K562 (cell line): ENCODE measurements around the gene PPP1R37. TPM values are rescaled to one million over a fixed set of nuclear protein-coding genes. Genes with fewer than 3 reads are reported as not detected.

Experiments used
- ATAC-seq: fragments of 200-7000 bp; cut with Tn5 transposase; 3 replicates; pipeline ENCODE4 v1.9.1; 2020; ENCODE audit warnings: moderate library complexity
- BruUV-seq: library from RNA; stranded (reverse); fragments of 400-500 nt; replicated peaks from 2 replicates; lab custom pipeline; 2021; lab: Mats Ljungman, UMichigan
- CTCF ChIA-PET: fragments of 300-600 bp; formaldehyde crosslinking; extraction: SDS; loops from one replicate; lab custom pipeline; 2021; ENCODE audit warnings: low intra/inter-chr PET ratio; lab: Yijun Ruan, JAX
- POLR2A ChIA-PET: fragments of 300-600, 350-650 bp; sonication (Branson Sonifier 250); formaldehyde crosslinking; extraction: SDS; loops from one replicate; lab custom pipeline; 2021; ENCODE audit warnings: antibody characterized with exemption, inconsistent platforms; lab: Yijun Ruan, JAX
- DNase-seq, 4 experiments: peaks; one replicate each; pipeline versions ENCODE4 v3.0.0 to v3.0.0-alpha.2; 2011 to 2018; ENCODE audit warnings: low spot score in 3 of 4, mixed read lengths in 3 of 4; ENCODE audit errors: extremely low read depth in 1 of 4
- FAIRE-seq: peaks from 2 replicates; lab custom pipeline; 2011; peaks lifted over from hg19 to GRCh38; lab: Jason Lieb, UNC
- H2AFZ ChIP-seq: 2 replicates; pipeline ENCODE4 v1.6.0; 2011; ENCODE audit warnings: low read depth, low read length, control low read depth, inconsistent platforms
- H3K27ac ChIP-seq: fragments of 200-600 bp; 3 replicates; pipeline ENCODE4 v1.8.0; 2011; ENCODE audit warnings: low read depth, mild to moderate bottlenecking, control low read depth, inconsistent platforms, low read length, moderate library complexity, mixed read lengths; ENCODE audit errors: extremely low read depth
- H3K27me3 ChIP-seq, 2 experiments: fragments of 300-600 bp in 1 of 2; 2 replicates in 1 of 2; 3 replicates in 1 of 2; pipeline versions ENCODE4 v1.6.0 to v1.8.0; 2011; ENCODE audit warnings: inconsistent platforms in 2 of 2, low read length in 2 of 2, mild to moderate bottlenecking in 1 of 2, mixed read lengths in 1 of 2, moderate library complexity in 1 of 2; ENCODE audit not compliant: control insufficient read depth in 2 of 2, insufficient read depth in 2 of 2
- H3K36me3 ChIP-seq: fragments of 300-600 bp; 3 replicates; pipeline ENCODE4 v1.8.0; 2011; ENCODE audit warnings: mild to moderate bottlenecking, low read length, inconsistent platforms; ENCODE audit not compliant: control insufficient read depth, insufficient read depth
- H3K4me1 ChIP-seq, 2 experiments: fragments of 200-600 bp in 1 of 2; replicated peaks in 1 of 2; 2 replicates in 1 of 2; 3 replicates in 1 of 2; pipeline versions ENCODE4 v1.5.1 to v1.8.0; 2011; ENCODE audit warnings: inconsistent platforms in 2 of 2, low read length in 2 of 2, mild to moderate bottlenecking in 1 of 2, mixed read lengths in 1 of 2, moderate library complexity in 1 of 2; ENCODE audit not compliant: control insufficient read depth in 2 of 2, insufficient read depth in 2 of 2
- H3K4me2 ChIP-seq: 2 replicates; pipeline ENCODE4 v1.6.1; 2011; ENCODE audit warnings: low read length, control low read depth, inconsistent platforms, mixed read lengths; ENCODE audit not compliant: insufficient read depth
- H3K4me3 ChIP-seq: fragments of 200-600 bp; sonication (generic), shearing (Covaris generic); 2 replicates; pipeline ENCODE4 v1.5.1; 2016; ENCODE audit warnings: control low read depth, inconsistent platforms
- H3K79me2 ChIP-seq: fragments of 200-600 bp; 3 replicates; pipeline ENCODE4 v1.8.0; 2011; ENCODE audit warnings: low read length, inconsistent platforms; ENCODE audit not compliant: control insufficient read depth, insufficient read depth
- H3K9ac ChIP-seq, 2 experiments: 2 replicates each; pipeline versions ENCODE4 v1.6.0 to v1.6.1; 2011; ENCODE audit warnings: low read depth in 2 of 2, low read length in 2 of 2, control low read depth in 1 of 2, inconsistent platforms in 1 of 2, mild to moderate bottlenecking in 1 of 2, mixed read lengths in 1 of 2; ENCODE audit not compliant: insufficient read depth in 1 of 2
- H3K9me1 ChIP-seq: one replicate; pipeline ENCODE4 v1.6.0; 2011; ENCODE audit warnings: inconsistent platforms, mild to moderate bottlenecking, low read length, moderate library complexity; ENCODE audit not compliant: control insufficient read depth, insufficient read depth
- H3K9me3 ChIP-seq: replicated peaks from 2 replicates; pipeline ENCODE4 v1.5.1; 2011; ENCODE audit warnings: low read depth, low read length, inconsistent platforms; ENCODE audit not compliant: control insufficient read depth, insufficient read depth
- H4K20me1 ChIP-seq: replicated peaks from 2 replicates; pipeline ENCODE4 v1.6.1; 2011; ENCODE audit warnings: low read length, inconsistent platforms, mixed read lengths; ENCODE audit not compliant: control insufficient read depth, insufficient read depth
- ARID1B ChIP-seq: fragments of 450-650 bp; IDR thresholded peaks from 2 replicates; pipeline ENCODE4 v1.6.1; 2016; ENCODE audit warnings: antibody characterized with exemption, mild to moderate bottlenecking, inconsistent platforms
- CAMTA2 ChIP-seq: fragments of 250-450 bp; sonication (Bioruptor Pico); conservative IDR thresholded peaks from 2 replicates; pipeline ENCODE4 v1.5.1; 2022
- HMBOX1 ChIP-seq: sonication (generic); IDR thresholded peaks from 2 replicates; pipeline ENCODE4 v1.6.1; 2016
- HNRNPH1 ChIP-seq: fragments of 200-400 bp; formaldehyde crosslinking; optimal IDR thresholded peaks from 2 replicates; pipeline ENCODE3; 2017; ENCODE audit warnings: low read depth, mild to moderate bottlenecking, low read length, moderate library complexity
- HOXB6 ChIP-seq: fragments of 250-450 bp; sonication (Bioruptor Pico); IDR thresholded peaks from 2 replicates; pipeline ENCODE4 v1.5.1; 2022; ENCODE audit warnings: mild to moderate bottlenecking, borderline replicate concordance
- KAT7 ChIP-seq: sonication (generic); formaldehyde crosslinking; IDR thresholded peaks from 2 replicates; pipeline ENCODE4 v1.8.0; 2022; ENCODE audit warnings: missing genetic modification reagents, mild to moderate bottlenecking, borderline replicate concordance
- NCOA2 ChIP-seq, 2 experiments: fragments of 450-650 bp; IDR thresholded peaks; 2 replicates each; pipeline ENCODE4 v1.6.1; 2018; ENCODE audit warnings: mild to moderate bottlenecking in 2 of 2, moderate library complexity in 1 of 2; ENCODE audit not compliant: partially characterized antibody in 2 of 2
- NR4A1 ChIP-seq, 2 experiments: fragments of 250-450 bp in 1 of 2; fragments of 450-650 bp in 1 of 2; sonication (Bioruptor Pico) in 1 of 2; IDR thresholded peaks; 2 replicates each; pipeline versions ENCODE4 v1.4.0 to v1.6.1; 2016 to 2020; ENCODE audit warnings: mild to moderate bottlenecking in 2 of 2, missing compliant biosample characterization in 1 of 2, missing genetic modification characterization in 1 of 2, moderate library complexity in 1 of 2
- PHF8 ChIP-seq: fragments of 200-600 bp; sonication (generic); IDR thresholded peaks from 2 replicates; pipeline ENCODE4 v1.6.1; 2012; ENCODE audit warnings: mixed run types, mild to moderate bottlenecking, inconsistent platforms, low read length, moderate library complexity, borderline replicate concordance
- POLR2H ChIP-seq: IDR thresholded peaks from 2 replicates; pipeline ENCODE4 v1.6.1; 2016; ENCODE audit warnings: missing genetic modification characterization, low read depth, mild to moderate bottlenecking, control low read depth, missing compliant biosample characterization, moderate library complexity
- RBFOX2 ChIP-seq: fragments of 200-400 bp; formaldehyde crosslinking; IDR thresholded peaks from 2 replicates; pipeline ENCODE4 v1.6.1; 2017; ENCODE audit warnings: low read depth, mild to moderate bottlenecking, low read length, moderate library complexity
- SRSF1 ChIP-seq: fragments of 200-400 bp; formaldehyde crosslinking; IDR thresholded peaks from 2 replicates; pipeline ENCODE4 v1.6.1; 2017; ENCODE audit warnings: mild to moderate bottlenecking, low read depth, low read length, moderate library complexity
- WGBS: fragments of 100-300 bp; shearing (Covaris generic); methylation state at CpG from one replicate; pipeline ENCODE4 v1.1.6; 2016; ENCODE audit warnings: low coverage, mixed read lengths; ENCODE audit not compliant: insufficient coverage; ENCODE audit errors: missing lambda C conversion rate; 5-methylcytosine and 5-hydroxymethylcytosine counted together
- in situ Hi-C: fragments of 300-500 bp; cut with MboI; formaldehyde crosslinking; loops from 4 replicates; pipeline ENCODE4 v1.15.0; 2018; ENCODE audit warnings: inconsistent platforms, mixed read lengths
- intact Hi-C: fragments of 100-400 bp; cut with micrococcal nuclease; formaldehyde crosslinking; loops from 2 replicates; pipeline ENCODE4 v1.14.2; 2022
- polyA plus RNA-seq, 8 experiments: library from polyadenylated mRNA; depleted of rRNA in 4 of 8; stranded (reverse) in 5 of 8; unstranded in 3 of 8; fragments of >200 nt; fragmentation: Nextera tagmentation in 2 of 8; fragmentation: Illumina TruSeq in 1 of 8; extraction: Ambion mirVana in 2 of 8; extraction: Trizol in 1 of 8; gene quantifications; 2 replicates each; pipeline versions ENCODE4 v1.2.1 to v1.2.3, GENCODE V29; 2011 to 2014; ENCODE audit warnings: inconsistent platforms in 1 of 8, missing spikeins in 1 of 8
- total RNA-seq, 7 experiments: library from RNA; depleted of rRNA in 6 of 7; stranded (reverse); fragments of >200 nt in 6 of 7; fragmentation: Illumina TruSeq in 2 of 7; extraction: Trizol in 2 of 7; gene quantifications; 2 replicates each; pipeline versions ENCODE4 v1.2.1 to v1.2.3, GENCODE V29; 2011 to 2021; ENCODE audit warnings: low replicate concordance in 1 of 7
- TF ChIP-seq, protein P1 (sequence below): fragments of 200-800 bp; sonication (Bioruptor generic); IDR thresholded peaks from 2 replicates; pipeline ENCODE4 v1.6.1; 2017; ENCODE audit warnings: missing genetic modification characterization, missing compliant biosample characterization
- TF ChIP-seq, protein P2 (sequence below): sonication (generic); formaldehyde crosslinking; IDR thresholded peaks from 2 replicates; pipeline ENCODE4 v1.8.0; 2022; ENCODE audit warnings: mild to moderate bottlenecking, missing genetic modification reagents
- TF ChIP-seq, protein P3 (sequence below): fragments of 250-450 bp; sonication (Bioruptor Pico); IDR thresholded peaks from 2 replicates; pipeline ENCODE4 v1.5.0; 2021

PPP1R37 gene
- total and polyA plus RNA-seq, 9 of the 15 experiments (the other 6 are each of a cell fraction or from before 2014, with no cell fraction given), result 0.04 to 20.3 (median 7.3) TPM

GRCh38 chr19:45114116-45114515, 21.1 kb downstream of the PPP1R37 start (continued):
- TF ChIP-seq, protein P1, sequence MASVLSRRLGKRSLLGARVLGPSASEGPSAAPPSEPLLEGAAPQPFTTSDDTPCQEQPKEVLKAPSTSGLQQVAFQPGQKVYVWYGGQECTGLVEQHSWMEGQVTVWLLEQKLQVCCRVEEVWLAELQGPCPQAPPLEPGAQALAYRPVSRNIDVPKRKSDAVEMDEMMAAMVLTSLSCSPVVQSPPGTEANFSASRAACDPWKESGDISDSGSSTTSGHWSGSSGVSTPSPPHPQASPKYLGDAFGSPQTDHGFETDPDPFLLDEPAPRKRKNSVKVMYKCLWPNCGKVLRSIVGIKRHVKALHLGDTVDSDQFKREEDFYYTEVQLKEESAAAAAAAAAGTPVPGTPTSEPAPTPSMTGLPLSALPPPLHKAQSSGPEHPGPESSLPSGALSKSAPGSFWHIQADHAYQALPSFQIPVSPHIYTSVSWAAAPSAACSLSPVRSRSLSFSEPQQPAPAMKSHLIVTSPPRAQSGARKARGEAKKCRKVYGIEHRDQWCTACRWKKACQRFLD (CRISPR knock-in tag), result no peak
- no peak for TF ChIP-seq NCOA2 (IDR thresholded peaks at IDR 0.05; ENCODE audit: partially characterized antibody in 2 of 2)
- no peak for TF ChIP-seq RBFOX2
- no peak for TF ChIP-seq HNRNPH1

- no TSS peak for BruUV-seq
- Histone ChIP-seq H3K9ac (peak overlapping the region in 1 of 2 experiments; percentile 84; a peak in 2 of 4 replicates), H3K36me3 (peaks cover 27% of the 10 kb centered on the region; the same call in 2 of the 3 replicates), H3K9me3 (no peaks in the 10 kb centered on the region), H3K4me2 (no peak overlapping the region), H3K4me1 (peaks cover 4 to 34% of the 10 kb centered on the region in 2 experiments; a peak in 4 of 5 replicates), H3K79me2 (peaks cover 73% of the 10 kb centered on the region), H4K20me1 (peaks cover 34% of the 10 kb centered on the region), H3K27ac (no peak overlapping the region), H3K4me3 (no peak overlapping the region), H2AFZ (no peak overlapping the region), H3K9me1 (peaks cover 5% of the 10 kb centered on the region), H3K27me3 (no peaks in the 10 kb centered on the region)
- 88% methylated on average over 16 of the region's 21 CpGs for WGBS
- in situ Hi-C loops (no loop called here), intact Hi-C loops (no loop called here)
- FAIRE-seq (no peak), DNase-seq (no peak), ATAC-seq (no peak; the same call in 1 of the 3 replicates)
- POLR2A ChIA-PET, result no interaction called here
- CTCF ChIA-PET, result no interaction called here
- TF ChIP-seq POLR2H (tag) (no peak), NR4A1 (CRISPR knock-in tag; IDR thresholded peaks at IDR 0.05) (no peak), NR4A1 (tag; IDR thresholded peaks at IDR 0.05) (no peak), HOXB6 (no peak), SRSF1 (no peak), KAT7 (CRISPR knock-in tag) (no peak), CAMTA2 (CRISPR knock-in tag) (no peak), PHF8 (no peak), HMBOX1 (no peak), ARID1B (no peak)
- TF ChIP-seq, protein P2, sequence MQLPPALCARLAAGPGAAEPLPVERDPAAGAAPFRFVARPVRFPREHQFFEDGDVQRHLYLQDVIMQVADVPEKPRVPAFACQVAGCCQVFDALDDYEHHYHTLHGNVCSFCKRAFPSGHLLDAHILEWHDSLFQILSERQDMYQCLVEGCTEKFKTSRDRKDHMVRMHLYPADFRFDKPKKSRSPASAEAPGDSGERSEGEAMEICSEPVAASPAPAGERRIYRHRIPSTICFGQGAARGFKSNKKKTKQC (CRISPR knock-in tag), result no peak
- TF ChIP-seq, protein P3, sequence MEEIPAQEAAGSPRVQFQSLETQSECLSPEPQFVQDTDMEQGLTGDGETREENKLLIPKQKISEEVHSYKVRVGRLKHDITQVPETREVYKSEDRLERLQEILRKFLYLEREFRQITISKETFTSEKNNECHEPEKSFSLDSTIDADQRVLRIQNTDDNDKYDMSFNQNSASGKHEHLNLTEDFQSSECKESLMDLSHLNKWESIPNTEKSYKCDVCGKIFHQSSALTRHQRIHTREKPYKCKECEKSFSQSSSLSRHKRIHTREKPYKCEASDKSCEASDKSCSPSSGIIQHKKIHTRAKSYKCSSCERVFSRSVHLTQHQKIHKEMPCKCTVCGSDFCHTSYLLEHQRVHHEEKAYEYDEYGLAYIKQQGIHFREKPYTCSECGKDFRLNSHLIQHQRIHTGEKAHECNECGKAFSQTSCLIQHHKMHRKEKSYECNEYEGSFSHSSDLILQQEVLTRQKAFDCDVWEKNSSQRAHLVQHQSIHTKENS (CRISPR knock-in tag), result no peak
Observed at GRCh38 chr19:45115809-45116615, 23.0 kb downstream of the PPP1R37 start.
